Thyroid gland (tissue), 4 donors: ENCODE measurements around the gene FCER2.
A peak's percentile ranks its signal among the peaks of the same experiment; 100 is the strongest.

Source experiments
- POLR2A ChIP-seq, 2 donors: fragments of 450-650 bp; IDR thresholded peaks; one replicate each; pipeline ENCODE4 v1.6.1; 2017; ENCODE audit warnings: antibody characterized with exemption in 2 of 2, mild to moderate bottlenecking in 2 of 2, moderate library complexity in 1 of 2
- TF ChIP-seq, protein P1 (sequence below), 6 experiments: fragments of 200-600 bp in 3 of 6; fragments of 450-650 bp in 3 of 6; sonication (generic) in 3 of 6; IDR thresholded peaks; one replicate each; pipeline ENCODE4 v1.5.1; 2016 to 2019; ENCODE audit warnings: antibody characterized with exemption in 6 of 6, mild to moderate bottlenecking in 2 of 6, inconsistent platforms in 1 of 6, moderate library complexity in 1 of 6

DNA sequence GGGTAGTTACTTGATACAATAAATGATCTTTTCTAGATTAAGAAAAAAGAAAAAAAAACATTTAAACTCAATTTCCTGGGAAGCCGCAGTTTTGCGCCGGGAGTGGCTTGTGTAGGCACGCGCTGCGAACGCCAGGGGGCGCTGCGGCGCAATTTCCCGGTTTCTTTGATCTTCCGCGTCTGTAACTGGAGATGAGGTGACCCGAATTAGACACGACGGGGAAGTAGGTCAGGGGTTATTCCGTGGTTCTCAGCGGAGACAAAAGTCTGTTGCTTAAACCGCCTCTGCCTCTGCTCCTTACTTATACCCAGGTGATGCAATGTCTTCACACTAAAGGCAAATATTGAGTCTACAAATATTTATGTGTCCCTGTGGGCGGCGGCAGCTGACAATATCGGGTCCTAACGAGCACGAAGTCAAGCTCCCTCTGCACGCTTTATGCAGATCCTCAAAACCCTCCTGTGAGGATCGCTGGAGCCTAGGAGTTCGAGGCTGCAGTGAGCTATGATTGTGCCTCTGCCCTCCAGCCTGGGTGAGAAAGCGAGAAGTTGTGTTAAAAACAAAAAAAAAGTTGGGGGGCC, 49.8 kb downstream of the FCER2 start:
- TF ChIP-seq, protein P1, sequence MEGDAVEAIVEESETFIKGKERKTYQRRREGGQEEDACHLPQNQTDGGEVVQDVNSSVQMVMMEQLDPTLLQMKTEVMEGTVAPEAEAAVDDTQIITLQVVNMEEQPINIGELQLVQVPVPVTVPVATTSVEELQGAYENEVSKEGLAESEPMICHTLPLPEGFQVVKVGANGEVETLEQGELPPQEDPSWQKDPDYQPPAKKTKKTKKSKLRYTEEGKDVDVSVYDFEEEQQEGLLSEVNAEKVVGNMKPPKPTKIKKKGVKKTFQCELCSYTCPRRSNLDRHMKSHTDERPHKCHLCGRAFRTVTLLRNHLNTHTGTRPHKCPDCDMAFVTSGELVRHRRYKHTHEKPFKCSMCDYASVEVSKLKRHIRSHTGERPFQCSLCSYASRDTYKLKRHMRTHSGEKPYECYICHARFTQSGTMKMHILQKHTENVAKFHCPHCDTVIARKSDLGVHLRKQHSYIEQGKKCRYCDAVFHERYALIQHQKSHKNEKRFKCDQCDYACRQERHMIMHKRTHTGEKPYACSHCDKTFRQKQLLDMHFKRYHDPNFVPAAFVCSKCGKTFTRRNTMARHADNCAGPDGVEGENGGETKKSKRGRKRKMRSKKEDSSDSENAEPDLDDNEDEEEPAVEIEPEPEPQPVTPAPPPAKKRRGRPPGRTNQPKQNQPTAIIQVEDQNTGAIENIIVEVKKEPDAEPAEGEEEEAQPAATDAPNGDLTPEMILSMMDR (IDR thresholded peaks at IDR 0.05), result peak; percentile 88 to 99 (median 94)
- TF ChIP-seq POLR2A (IDR thresholded peaks at IDR 0.05), result no peak
